GM18873 (cell line): Measurements from ENCODE around the gene HOXB8.

Experiments used
- ATAC-seq: cut with Tn5 transposase; IDR thresholded peaks from one replicate; pipeline ENCODE4 v1.9.1; 2021; ENCODE audit warnings: mild to moderate bottlenecking, moderate library complexity, moderate number of reproducible peaks; ENCODE audit not compliant: unreplicated experiment, low FRiP score

HOXB8 gene

GRCh38 chr17:48611681-48612455 is 3.2 kb downstream of the HOXB8 start:
- ATAC-seq = no peak

GRCh38 chr17:48611213-48611612 is 3.9 kb downstream of the HOXB8 start:
- no peak for ATAC-seq

GRCh38 chr17:48610282-48611211 is 4.5 kb downstream of the HOXB8 start, which contains the start of gene HOXB7:
TSS of gene HOXB7 (minus strand) at chr17:48611017. CDS start at chr17:48610918, 99 bp downstream.
- no peak for ATAC-seq

- ATAC-seq = no peak
Measured at GRCh38 chr17:48609759-48610281, 5.3 kb downstream of the HOXB8 start.

GRCh38 chr17:48609033-48609432 is 6.1 kb downstream of the HOXB8 start:
- no peak for ATAC-seq

- ATAC-seq = no peak
Measured at GRCh38 chr17:48608494-48608834, 6.6 kb downstream of the HOXB8 start.

GRCh38 chr17:48606892-48607614 is 8.0 kb downstream of the HOXB8 start:
- ATAC-seq = no peak

- no peak for ATAC-seq
Measured at GRCh38 chr17:48605991-48606891, 8.9 kb downstream of the HOXB8 start.

- ATAC-seq = no peak
Measured at GRCh38 chr17:48605409-48605919, 9.6 kb downstream of the HOXB8 start.

- no peak for ATAC-seq
Measured at GRCh38 chr17:48604770-48605329, 10.2 kb downstream of the HOXB8 start, which contains the start of gene HOXB6. TSS of gene HOXB6 (minus strand) at chr17:48604986. CDS start at chr17:48598150, 6,836 bp downstream.

GRCh38 chr17:48603959-48604769 is 10.9 kb downstream of the HOXB8 start:
- no peak for ATAC-seq

- no peak for ATAC-seq
Measured at GRCh38 chr17:48601539-48602425, 13.3 kb downstream of the HOXB8 start.

- no peak for ATAC-seq
Measured at GRCh38 chr17:48601207-48601538, 13.9 kb downstream of the HOXB8 start.

GRCh38 chr17:48600244-48601098 is 14.6 kb downstream of the HOXB8 start:
- no peak for ATAC-seq

GRCh38 chr17:48599354-48599753 is 15.7 kb downstream of the HOXB8 start:
- ATAC-seq = no peak

GRCh38 chr17:48598736-48599135 is 16.4 kb downstream of the HOXB8 start:
- no peak for ATAC-seq
